Smooth muscle cell of the pulmonary artery (primary cell): ENCODE data around the gene KLF3. TPM values are rescaled to one million over a fixed set of nuclear protein-coding genes. Genes with fewer than 3 reads are reported as not detected.

Source experiments
- total RNA-seq: library from RNA; depleted of rRNA; stranded (reverse); fragments of >200 nt; gene quantifications from 2 replicates; pipeline ENCODE4 v1.2.3, GENCODE V29; 2014

Gene KLF3
- 16.4 and 19.3 TPM in 2 replicates for total RNA-seq

GRCh38 chr4:38663801-38664705, at the start of gene KLF3:
TSS of gene KLF3 (plus strand) at chr4:38664199. CDS start at chr4:38680626, 16,427 bp downstream.

Other genes starting within 250 kb of the KLF3 start
- not detected in 2 replicates for gene TLR10, start 118.8 kb downstream of the KLF3 start, total RNA-seq
- gene TLR1, start 140.6 kb downstream of the KLF3 start, total RNA-seq: 0.76 and 1.5 TPM in 2 replicates
- 0.50 and 2.5 TPM in 2 replicates for gene TLR6, start 192.6 kb downstream of the KLF3 start, total RNA-seq
- gene FAM114A1, start 203.6 kb downstream of the KLF3 start, total RNA-seq: 318 and 431 TPM in 2 replicates